Muscle layer of duodenum (tissue), 2 donors: ENCODE results near the gene PLA2R1.

Experiments
- H3K27ac ChIP-seq: one replicate; pipeline ENCODE4 v1.7.0; 2013; ENCODE audit warnings: mild to moderate bottlenecking, low read length
- H3K27me3 ChIP-seq: one replicate; pipeline ENCODE4 v1.7.0; 2013; ENCODE audit warnings: low read depth, mild to moderate bottlenecking, control low read depth, low read length
- H3K36me3 ChIP-seq, 2 donors: one replicate each; pipeline ENCODE4 v1.7.0; 2013; ENCODE audit warnings: low read length in 2 of 2, control low read depth in 1 of 2, mild to moderate bottlenecking in 1 of 2; ENCODE audit not compliant: insufficient read depth in 2 of 2, control insufficient read depth in 1 of 2
- H3K4me1 ChIP-seq, 2 donors: one replicate each; pipeline ENCODE4 v1.7.0; 2013; ENCODE audit warnings: low read length in 2 of 2, mild to moderate bottlenecking in 2 of 2, control low read depth in 1 of 2, moderate library complexity in 1 of 2; ENCODE audit not compliant: insufficient read depth in 2 of 2, control insufficient read depth in 1 of 2
- H3K4me3 ChIP-seq, 2 donors: one replicate each; pipeline ENCODE4 v1.7.0; 2013; ENCODE audit warnings: low read length in 2 of 2, low read depth in 1 of 2, mild to moderate bottlenecking in 1 of 2
- H3K9me3 ChIP-seq, 2 donors: one replicate each; pipeline ENCODE4 v1.7.0; 2013; ENCODE audit warnings: low read length in 2 of 2, control low read depth in 1 of 2, mild to moderate bottlenecking in 1 of 2; ENCODE audit not compliant: control insufficient read depth in 1 of 2
- donor health status: healthy.

The PLA2R1 gene

GRCh38 chr2:159890551-159891266 is 171.7 kb downstream of the PLA2R1 start:
- Histone ChIP-seq H3K4me3 (no peak overlapping the region), H3K36me3 (no peaks in the 10 kb centered on the region), H3K27ac (no peak overlapping the region), H3K4me1 (no peaks in the 10 kb centered on the region), H3K27me3 (no peaks in the 10 kb centered on the region), H3K9me3 (no peaks in the 10 kb centered on the region)

- Histone ChIP-seq H3K9me3 (no peaks in the 10 kb centered on the region), H3K4me1 (no peaks in the 10 kb centered on the region), H3K4me3 (no peak overlapping the region), H3K36me3 (no peaks in the 10 kb centered on the region), H3K27ac (no peak overlapping the region), H3K27me3 (no peaks in the 10 kb centered on the region)
Measured at GRCh38 chr2:159882130-159882745, 180.2 kb downstream of the PLA2R1 start.
